SKM-1 treated with dmso at 0.1 percent for 144 hours (cell line): Measurements from ENCODE around the gene SUN5.
"Not testable (repeated sequence)": the region's sequence is repeated elsewhere in the genome, so short reads cannot be mapped to it uniquely, and the experiment has no call there.

Source experiments
- DNase-seq: peaks from one replicate; lab custom pipeline; 2025; ENCODE audit not compliant: unreplicated experiment; lab: John Stamatoyannopoulos, UW

The SUN5 gene

DNA sequence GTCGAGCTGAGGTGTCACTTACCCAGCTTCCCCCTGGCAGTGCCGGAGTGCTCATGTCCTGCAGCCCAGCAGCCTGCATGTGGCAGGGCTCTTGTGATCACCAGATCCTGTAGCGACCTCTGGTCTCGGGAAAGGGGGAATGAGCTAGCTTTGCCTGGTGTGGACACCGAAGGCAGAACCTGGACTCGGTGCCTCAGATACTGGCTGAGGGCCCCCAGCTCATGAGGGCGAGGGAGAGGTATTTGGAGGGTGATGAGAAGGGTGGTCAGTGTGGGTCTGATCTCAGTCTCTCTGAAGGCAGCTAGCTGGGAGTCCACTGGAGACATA is 26.3 kb downstream of the SUN5 start:
- no peak for DNase-seq

DNA sequence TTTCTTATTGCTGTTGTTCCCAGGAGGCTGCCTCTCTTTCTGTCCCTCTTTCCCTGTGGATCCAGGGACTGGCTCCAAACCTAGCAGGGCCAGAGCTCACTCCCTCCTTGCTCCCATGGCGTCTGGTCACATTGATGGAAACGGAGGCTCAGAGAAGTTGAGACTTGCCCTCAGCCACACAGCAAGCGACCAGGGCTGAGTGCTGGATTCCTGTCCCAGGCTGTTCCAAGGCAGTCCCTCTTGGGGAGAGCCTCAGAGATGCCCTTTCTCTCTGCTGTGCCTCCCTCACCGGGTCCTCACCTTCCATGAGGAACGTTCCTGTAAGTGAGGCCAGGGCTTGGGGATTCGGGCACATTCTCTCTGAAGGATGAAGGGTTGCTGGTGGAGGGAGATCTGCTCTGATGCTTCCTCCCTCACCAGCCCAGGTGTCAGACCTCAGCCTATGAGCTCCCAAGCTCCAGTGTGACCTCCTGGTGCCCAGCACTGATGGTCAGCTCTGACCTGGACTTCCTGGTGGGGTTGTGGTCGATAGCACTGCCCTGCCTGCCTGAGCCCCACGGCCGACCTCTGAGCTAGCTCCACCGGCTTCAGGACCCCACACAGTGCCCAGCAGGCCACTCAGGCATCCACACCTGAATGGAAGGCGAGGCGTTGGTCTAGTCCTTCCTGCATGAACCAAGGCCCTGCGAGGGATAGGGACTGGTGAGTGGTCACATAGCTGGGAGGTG is 26.8 kb downstream of the SUN5 start:
- no peak for DNase-seq

DNA sequence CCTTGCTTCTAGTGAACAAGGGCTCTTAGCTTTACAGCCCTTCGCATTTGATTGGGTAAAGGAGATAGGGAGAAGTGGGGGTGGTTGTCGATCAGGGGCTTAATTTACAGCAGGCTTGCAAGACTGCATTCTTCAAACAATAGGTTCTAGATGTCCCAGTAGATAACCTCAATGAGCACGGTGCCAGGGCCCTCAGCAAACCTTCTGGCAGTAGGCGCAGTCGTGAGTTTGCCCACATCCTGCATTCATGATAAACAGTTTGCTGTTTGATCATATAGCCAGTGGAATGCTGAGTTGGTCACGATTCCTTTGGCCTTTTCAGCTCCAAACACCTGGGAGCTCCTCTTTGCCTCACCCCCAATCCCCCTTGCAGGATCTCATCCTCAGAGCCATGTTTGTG is 27.5 kb downstream of the SUN5 start:
- DNase-seq: no peak

DNA sequence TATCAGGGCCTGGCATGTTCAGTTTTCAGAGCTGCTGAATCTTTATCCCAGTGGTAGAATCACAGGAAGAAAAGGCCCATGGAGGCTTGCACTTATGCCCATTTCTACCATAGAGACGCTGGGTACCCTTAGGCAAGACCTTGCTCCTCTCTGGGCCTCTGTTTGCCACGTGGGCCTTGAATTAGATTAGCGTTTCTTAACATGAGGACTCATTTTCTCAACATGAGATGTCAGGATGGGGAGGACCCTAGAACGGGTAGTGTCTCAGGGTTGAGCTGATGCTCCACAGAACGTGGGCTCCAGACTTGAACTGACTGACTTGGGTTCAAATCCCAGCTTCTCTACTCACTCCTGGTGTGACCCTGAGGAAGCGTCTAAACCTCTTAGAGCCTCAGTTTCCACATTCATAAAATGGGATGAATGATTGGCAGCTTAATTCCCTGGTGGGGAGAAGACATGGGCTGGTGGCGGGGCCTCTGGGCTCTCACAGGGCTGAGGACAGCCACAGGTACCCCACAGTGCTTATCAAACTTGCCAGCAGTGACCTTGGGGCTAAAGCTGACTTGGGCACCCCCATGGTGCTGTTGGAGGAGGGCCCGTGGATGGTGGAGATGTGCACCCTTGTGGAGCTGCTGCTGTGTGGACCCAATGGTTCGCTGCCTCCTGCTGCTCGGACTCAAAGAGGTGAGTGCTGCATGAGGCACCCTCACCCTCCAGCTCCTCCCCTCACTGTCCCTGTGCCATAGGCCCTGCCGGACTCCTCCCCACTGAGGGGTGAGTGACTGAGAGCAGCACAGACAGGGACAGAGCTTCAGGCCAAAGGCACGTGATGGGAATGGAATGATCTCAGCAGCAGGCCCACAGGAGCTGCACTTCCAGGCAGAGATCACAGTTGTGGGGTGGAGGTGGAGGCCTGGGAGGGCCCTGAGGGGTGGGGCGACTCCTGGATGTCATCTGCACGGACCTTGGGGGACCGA is 28.2 kb downstream of the SUN5 start:
- no peak for DNase-seq

DNA sequence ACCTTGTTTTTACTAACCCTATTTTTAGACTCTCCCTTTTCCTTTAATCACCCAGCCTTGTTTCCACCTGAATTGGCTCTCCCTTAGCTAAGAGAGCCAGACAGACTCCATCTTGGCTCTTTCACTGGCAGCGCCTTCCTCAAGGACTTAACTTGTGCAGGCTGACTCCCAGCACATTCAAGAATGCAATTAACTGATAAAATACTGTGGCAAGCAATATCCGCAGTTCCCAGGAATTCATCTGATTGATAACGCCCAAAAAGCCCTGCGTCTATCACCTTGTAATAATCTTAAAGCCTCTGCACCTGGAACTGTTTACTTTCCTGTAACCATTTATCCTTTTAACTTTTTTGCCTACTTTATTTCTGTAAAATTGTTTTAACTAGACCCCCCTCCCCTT is 29.1 kb downstream of the SUN5 start:
- DNase-seq: not testable (repeated sequence)

DNA sequence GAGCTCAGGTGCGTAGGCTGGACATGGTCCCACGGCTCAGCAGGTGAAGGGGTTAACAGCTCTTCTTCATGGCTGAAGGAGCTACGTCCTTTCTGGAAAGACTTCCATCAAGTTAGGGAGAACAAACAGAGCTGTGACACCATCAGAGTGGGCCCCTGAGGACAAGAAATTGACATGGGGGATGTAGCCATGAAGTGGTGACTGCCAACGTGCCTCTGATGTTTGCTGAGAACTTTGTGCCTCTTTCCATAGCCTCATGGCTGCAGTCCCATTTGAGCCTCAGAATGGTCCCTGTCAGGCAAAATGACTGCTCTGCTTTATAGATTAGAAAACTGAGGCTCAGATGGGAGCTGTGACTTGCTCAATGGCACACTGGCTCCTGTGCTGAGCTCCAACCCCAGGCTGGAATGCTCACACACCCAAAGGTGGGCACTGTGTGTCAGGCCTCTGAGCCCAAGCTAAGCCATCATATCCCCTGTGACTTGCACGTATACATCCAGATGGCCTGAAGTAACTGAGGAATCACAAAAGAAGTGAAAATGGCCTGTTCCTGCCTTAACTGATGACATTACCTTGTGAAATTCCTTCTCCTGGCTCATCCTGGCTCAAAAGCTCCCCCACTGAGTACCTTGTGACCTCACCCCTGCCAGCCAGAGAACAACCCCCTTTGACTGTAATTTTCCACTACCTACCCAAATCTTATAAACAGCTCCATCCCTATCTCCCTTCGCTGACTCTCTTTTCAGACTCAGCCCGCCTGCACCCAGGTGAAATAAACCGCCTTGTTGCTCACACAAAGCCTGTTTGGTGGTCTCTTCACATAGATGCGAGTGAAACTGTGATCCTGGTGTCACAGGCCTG is 29.8 kb downstream of the SUN5 start:
- not testable (repeated sequence) for DNase-seq

DNA sequence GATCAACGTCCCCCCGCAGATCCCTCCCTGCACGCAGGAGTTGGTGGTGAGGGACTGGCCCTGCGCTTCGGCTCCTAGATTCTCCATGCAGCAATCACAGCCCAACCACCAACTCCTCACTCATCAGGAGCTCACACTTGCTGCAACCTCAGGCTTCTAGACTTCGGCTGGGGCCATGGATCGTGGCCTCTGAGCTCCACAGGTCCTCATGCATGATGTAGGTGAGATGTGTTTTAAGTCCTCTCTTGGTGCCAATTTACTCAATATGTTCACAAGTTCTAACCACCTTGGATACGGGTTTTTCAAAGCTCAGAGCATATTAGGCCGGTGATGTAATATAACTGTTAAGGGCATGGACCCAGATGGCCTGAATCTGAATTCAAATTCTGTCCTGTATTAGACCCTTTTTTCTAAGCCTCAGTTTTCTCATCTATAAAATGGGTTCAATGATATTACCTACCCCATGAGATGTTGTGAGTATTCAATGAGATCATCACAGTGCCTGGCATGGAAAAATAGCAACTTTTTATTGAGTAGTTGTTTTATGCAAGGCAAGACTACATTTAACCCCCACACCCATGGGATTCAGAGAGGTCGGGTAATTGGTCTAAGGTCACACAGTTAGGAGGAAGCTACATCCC is 31.0 kb downstream of the SUN5 start:
- no peak for DNase-seq

DNA sequence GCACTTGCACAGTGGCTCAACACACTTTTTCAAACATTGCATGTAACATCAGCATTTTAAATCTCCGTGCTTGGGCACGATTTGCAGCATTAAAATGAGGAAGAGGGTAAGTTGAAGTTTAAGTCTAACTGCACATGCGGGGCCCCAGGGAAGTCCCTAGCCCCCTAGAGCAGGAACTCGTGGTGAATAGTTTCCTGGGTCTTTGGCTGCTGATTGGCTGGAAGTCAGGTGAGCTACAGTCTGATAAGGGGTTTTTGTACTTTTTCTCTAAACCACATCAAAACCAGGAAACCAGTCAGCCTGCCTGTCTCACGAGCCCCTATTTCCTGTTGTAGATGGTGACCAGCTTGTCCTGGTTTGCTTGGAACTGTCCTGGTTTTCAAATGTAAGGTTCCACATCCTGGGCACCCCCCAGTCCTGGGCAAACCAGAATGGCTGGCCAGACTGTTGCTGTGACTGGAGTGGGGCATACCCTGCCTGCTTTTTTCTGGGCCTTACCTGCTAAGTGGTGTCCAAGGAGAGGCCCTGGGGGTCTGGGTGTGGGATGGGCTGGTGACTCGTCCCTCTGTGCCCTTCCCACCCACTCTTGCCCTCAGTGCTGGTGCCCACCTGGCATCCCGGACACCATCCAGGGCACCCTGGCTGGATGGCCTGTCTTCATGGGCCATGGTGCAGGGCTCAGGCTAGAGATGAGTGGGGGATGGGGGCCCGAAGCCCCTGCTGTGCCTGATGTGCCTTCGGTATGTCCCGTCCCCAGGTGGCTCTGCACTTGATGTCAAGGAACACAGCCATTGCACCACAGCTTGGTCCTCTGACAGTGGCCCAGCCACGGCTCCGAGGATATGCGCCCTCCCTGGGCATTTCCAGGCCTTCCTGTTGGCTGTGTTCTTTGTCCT is 31.8 kb downstream of the SUN5 start:
- DNase-seq: peak; percentile 49

DNA sequence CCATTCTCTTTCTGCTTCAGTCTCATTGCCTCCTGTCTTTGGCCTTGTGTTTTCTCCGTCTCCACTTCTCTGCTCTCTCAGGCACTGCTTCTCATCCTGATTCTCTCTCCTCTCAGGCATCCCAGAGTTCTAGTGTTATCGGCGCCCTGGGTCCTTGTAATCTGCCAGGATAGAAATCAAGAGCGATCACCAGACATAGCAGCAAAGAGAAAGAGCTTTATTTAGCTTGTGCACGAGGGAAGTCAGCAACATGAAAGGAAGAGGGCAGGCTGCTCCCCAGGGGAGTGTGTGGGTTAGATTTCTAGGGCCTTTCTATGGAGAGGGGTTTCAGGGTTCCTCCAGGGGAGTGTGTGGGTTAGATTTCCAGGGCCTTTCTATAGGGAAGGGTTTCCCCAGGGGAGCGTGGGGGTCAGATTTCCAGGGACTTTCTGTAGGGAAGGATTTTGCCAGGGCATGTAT is 32.5 kb downstream of the SUN5 start:
- no peak for DNase-seq

DNA sequence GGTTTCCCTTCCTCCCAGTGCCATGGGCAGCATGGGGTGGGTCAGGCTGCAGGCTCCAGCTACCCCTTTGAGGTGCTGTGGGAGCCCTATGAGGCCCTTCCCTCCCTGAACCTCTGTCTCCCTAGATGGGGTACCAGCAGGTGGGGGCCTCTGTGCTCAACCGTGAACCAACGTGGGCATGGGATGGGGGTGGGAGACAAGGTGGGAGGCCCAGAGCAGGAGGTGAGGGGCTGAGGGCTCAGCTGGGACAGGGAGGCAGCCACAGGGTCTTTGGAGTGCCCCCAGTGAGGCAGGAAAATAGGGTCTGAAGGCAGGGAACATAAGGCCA is 33.3 kb downstream of the SUN5 start:
- no peak for DNase-seq

DNA sequence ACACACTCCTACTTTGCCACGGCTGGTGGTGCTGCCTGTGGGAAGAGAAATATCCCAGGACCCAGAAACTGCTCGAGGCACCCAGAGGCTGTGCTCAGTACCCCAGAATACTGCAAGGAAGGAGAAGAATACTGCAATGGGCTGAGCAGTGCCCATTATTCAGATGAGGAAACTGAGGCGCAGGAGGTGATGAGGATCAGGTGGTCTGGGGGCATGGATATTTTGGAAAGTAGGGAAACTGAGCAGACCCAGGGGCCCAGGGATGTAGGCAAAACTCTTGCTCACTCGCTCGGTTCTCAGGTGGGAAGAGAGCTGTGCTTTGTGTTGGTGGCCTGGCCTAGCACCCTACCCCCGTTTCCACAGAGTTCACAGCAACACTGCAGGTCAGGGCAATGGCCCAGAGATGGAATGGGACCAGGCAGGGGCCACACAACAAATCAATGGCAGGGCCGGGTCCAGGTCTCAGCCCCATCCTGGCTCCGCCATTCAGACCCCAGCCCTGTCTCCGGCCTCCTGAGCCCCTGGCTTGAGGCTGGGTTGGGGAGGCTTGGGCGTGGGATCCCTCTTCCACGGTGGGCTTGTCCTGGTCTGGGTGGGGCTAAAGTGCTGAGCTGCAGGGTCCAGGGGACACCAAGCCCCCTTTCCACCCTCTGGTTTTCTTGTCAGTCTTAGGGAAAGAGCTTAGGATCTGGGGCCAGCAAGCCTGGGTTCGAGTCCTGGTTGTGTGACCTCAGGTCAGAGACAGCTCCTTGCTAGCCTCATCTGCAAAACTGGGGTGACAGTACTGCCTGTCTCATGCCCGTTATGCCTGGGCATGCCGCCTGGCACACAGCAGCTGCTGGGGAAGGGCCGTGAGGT is 33.9 kb downstream of the SUN5 start:
- DNase-seq: no peak

DNA sequence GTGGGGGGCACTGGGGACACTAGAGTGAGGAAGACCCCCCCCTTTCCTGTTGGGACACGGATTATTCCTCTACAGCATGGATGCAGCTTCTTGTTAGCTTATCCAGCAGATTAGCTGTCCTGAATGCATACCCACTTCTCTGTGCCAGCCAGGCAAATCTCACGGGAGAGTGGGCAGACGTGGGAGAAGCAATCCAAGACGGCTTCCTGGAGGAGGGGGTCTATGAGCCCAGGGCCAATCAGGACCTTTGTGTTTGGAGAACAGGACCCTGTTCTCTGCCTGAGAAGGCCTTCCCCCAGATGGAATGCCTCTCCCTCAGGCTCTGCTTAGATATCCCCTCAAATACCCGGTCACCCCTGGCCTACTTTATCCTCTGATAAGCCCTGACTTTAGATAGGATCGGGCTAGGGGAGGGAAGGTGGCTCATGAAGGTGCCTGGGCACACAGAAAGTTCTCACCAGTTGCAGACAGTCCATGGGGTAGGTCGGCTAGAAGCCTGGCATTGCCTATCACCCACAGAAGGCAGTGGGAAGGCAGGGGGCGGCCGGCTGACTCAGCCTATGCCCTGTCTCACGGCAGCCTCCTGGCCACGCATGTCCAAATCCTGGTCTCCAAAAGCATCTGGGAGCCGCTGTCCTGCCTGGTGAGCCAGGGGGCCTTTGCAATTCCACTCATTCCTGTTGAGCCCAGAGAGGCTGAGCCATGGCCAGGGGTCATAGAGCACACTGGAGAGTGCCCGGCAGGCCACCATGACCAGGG is 34.7 kb downstream of the SUN5 start:
- no peak for DNase-seq

DNA sequence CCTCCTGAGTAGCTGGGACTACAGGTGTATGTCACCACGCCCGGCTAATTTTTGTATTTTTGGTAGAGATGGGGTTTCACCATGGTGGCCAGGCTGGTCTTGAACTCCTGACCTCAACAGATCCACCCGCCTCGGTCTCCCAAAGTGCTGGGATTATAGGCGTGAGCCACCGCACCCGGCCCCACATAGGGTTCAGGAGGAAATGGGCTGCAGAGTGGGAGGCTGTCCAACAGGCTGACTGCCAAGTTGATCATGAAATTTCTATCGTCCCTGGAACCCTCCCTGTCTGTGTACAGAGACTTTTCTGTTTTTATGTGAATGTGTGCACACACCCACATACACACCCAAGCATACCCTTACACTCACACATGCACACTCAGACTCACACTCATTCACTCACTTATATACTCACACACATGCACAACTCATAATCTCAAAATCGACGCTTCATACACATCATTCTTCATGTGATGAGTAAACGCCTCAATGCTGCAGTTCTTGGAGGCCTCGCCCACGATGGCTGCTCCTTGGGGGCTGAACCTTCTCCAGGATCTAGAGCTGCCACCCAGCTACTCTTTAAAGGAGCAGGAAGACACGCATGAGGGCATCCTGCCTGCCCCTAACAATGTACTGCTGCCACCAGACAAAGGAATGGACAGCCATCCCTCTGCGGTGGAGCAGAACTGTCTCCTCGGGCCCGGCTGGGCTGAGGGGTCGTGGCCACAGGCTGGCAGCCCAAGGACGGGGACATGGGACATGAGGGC is 35.6 kb downstream of the SUN5 start:
- DNase-seq: no peak

DNA sequence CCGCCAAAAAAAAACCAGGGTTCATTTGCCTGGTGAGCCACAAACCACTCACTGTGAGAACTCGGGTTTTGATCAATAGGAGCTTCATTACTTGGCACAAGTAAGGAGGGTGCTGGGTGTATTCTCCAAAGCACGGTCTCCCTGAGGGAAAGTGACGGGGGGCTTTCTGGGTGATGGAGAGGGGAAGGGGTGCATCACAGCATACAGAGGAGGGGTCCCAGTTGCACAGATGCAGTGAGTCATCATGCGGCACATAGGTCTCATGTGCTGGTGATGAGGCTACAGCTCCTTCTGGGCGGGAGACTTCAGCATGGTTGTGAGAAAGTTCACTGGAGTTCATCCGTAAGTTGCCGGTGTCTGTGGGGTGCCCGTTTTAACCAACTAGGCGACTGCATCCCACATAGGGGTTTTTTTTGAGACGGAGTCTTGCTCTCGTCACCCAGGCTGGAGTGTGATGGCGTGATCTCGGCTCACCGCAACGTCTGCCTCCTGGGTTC is 36.2 kb downstream of the SUN5 start:
- no peak for DNase-seq

DNA sequence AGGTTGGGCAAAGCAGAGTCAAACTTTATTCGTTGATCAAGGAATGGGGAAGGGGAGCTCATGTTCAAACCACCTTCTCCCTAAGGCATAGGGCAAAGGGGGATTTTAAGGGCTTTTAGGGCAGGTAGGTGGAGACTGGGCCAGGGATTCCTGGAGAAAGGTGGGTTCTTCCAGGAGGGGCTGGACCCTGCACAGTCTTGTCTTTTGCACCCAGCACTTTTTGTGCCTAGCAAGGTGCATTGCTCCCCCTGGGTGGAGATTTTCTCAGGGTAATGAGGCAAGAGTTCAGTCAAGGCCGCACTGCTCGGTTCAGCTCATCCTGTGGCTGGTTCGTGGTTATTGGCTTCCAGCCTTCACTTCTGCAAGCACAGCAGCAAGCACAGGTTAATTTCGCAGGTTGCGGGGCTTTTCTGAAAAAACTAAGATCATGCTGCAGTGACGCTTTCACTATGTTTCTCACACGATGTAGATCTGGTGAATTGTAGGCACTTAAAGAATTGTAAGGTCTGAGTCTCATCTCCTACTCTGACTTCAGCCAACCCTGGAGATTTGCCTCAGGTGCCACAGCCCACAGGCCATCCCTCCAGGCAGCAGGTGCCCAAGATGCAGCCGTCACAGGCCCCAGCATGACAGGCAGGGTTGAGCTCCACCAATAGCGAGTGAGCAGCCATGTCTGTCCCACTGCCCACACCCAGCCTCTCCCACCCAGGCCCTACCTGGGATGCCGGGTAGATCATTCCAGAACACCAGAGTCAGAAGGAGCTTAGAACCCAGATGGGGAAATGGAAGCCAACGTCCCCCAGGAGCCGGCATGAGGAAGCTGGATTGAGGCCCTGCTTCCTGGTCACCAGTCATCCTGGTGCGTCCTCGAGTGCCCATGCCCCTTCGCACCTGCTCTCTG is 37.1 kb downstream of the SUN5 start:
- DNase-seq: peak; percentile 19

DNA sequence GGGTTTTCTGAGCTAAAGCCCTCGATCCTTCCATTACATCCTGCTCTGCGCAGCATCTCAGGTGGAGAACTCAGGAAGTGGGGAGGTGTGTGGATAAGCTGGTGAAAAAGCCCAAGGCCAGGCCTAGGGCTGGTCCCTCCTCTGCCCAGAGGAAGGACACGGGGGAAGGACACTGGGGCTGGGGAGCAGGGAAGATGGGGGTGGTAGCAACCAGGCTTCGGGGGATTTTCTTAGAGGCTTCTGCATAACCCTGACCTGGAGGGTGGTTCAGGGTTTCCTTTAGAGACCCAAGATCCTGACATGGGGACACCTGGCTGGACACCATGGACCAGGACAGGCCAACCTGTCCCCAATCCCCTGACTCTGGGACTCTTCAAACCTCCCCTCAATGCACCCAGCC is 37.9 kb downstream of the SUN5 start:
- no peak for DNase-seq
